GM23338 (cell line): ENCODE data around the gene KRT12.

Source experiments
- POLR2AphosphoS5 ChIP-seq: IDR thresholded peaks from 2 replicates; pipeline ENCODE4 v1.6.1; 2016; ENCODE audit warnings: antibody characterized with exemption, low read depth
- TF ChIP-seq, protein P1 (sequence below), 2 experiments: fragments of 200-600 bp in 1 of 2; sonication (generic) in 1 of 2; conservative IDR thresholded peaks; 2 replicates each; pipeline versions ENCODE4 v1.5.1 to v1.6.1; 2016 to 2017; ENCODE audit warnings: antibody characterized with exemption in 2 of 2, low read depth in 2 of 2, mild to moderate bottlenecking in 2 of 2, moderate library complexity in 1 of 2

DNA sequence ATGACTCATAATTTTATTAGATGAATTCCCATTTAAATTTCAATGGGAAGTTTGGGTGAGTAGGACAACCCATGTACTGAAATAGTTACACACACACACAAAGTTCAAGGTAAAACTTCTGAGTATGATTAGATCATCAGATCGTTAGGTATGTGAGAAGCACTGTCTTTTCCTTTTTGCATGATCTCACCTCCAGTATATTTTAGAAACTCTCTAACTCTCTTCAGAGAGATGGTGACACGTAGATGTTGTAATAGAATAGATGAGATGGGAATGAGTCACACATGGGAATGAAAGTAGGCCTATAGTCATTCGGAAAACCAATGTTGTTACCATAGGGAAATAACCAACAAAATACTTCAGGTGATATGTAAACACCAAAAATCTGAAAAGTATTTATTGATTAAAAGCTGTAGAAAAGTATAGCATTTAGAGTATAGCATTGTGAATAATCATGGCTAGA is 48.2 kb upstream of the KRT12 start:
- TF ChIP-seq, protein P1, sequence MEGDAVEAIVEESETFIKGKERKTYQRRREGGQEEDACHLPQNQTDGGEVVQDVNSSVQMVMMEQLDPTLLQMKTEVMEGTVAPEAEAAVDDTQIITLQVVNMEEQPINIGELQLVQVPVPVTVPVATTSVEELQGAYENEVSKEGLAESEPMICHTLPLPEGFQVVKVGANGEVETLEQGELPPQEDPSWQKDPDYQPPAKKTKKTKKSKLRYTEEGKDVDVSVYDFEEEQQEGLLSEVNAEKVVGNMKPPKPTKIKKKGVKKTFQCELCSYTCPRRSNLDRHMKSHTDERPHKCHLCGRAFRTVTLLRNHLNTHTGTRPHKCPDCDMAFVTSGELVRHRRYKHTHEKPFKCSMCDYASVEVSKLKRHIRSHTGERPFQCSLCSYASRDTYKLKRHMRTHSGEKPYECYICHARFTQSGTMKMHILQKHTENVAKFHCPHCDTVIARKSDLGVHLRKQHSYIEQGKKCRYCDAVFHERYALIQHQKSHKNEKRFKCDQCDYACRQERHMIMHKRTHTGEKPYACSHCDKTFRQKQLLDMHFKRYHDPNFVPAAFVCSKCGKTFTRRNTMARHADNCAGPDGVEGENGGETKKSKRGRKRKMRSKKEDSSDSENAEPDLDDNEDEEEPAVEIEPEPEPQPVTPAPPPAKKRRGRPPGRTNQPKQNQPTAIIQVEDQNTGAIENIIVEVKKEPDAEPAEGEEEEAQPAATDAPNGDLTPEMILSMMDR (conservative IDR thresholded peaks at IDR 0.05; ENCODE audit: low read depth in 2 of 2): no peak
- no peak for TF ChIP-seq POLR2AphosphoS5
